Tibial artery (tissue), 4 donors: Measurements from ENCODE around the gene ZBTB45.
A peak's percentile ranks its signal among the peaks of the same experiment; 100 is the strongest.
"Not testable (repeated sequence)": the region's sequence is repeated elsewhere in the genome, so short reads cannot be mapped to it uniquely, and the experiment has no call there.

ENCODE experiments used
- DNase-seq, 2 donors: peaks; one replicate each; pipeline ENCODE4 v3.0.0-alpha.2; 2019
- H3K27ac ChIP-seq, 2 donors: fragments of 200-600 bp; sonication (generic) in 1 of 2; 1 replicate in 1 of 2; 2 replicates in 1 of 2; pipeline ENCODE4 v1.5.1; 2018 to 2019; ENCODE audit warnings: mild to moderate bottlenecking in 1 of 2
- H3K27me3 ChIP-seq, 2 donors: fragments of 200-600 bp; sonication (generic) in 1 of 2; one replicate each; pipeline versions ENCODE4 v1.5.1 to v1.6.0; 2016 to 2019
- H3K36me3 ChIP-seq, 3 donors: fragments of 200-600 bp; sonication (generic) in 2 of 3; one replicate each; pipeline ENCODE4 v1.5.1; 2016 to 2019; ENCODE audit warnings: mild to moderate bottlenecking in 2 of 3
- H3K4me1 ChIP-seq, 4 donors: fragments of 200-600 bp; sonication (generic) in 2 of 4; 1 replicate in 3 of 4; 2 replicates in 1 of 4; pipeline ENCODE4 v1.5.1; 2016 to 2019
- H3K4me3 ChIP-seq, 2 donors: fragments of 200-600 bp; sonication (generic) in 1 of 2; 1 replicate in 1 of 2; 2 replicates in 1 of 2; pipeline ENCODE4 v1.5.1; 2018 to 2019; ENCODE audit warnings: mild to moderate bottlenecking in 2 of 2
- H3K9me3 ChIP-seq, 3 donors: fragments of 200-600 bp; sonication (generic) in 1 of 3; one replicate each; pipeline ENCODE4 v1.5.1; 2016 to 2019
- CTCF ChIP-seq, 2 experiments: fragments of 200-600 bp in 1 of 2; fragments of 450-650 bp in 1 of 2; IDR thresholded peaks; one replicate each; pipeline ENCODE4 v1.5.1; 2017 to 2019; ENCODE audit warnings: antibody characterized with exemption in 2 of 2, mild to moderate bottlenecking in 1 of 2, moderate library complexity in 1 of 2
- intact Hi-C: fragments of 100-400 bp; cut with DNase I; formaldehyde crosslinking; loops from one replicate; pipeline ENCODE4 v1.15.0; 2023; ENCODE audit warnings: low total_unique reads

The ZBTB45 gene

GRCh38 chr19:58545286-58546018 is 25.8 kb upstream of the ZBTB45 start:
- Histone ChIP-seq H3K4me1 (peaks cover 4 to 35% (median 28%) of the 10 kb centered on the region in 4 donors), H3K27ac (peak overlapping the region; percentile 94 to 95), H3K36me3 (peaks cover 35 to 45% (median 43%) of the 10 kb centered on the region in 3 donors), H3K27me3 (no peaks in the 10 kb centered on the region), H3K9me3 (no peaks in the 10 kb centered on the region), H3K4me3 (peak overlapping the region; percentile 80 to 96)
- DNase-seq = no peak
- intact Hi-C loops = no loop called here
- no peak for TF ChIP-seq CTCF (IDR thresholded peaks at IDR 0.05)

GRCh38 chr19:58544591-58545285 is 25.1 kb upstream of the ZBTB45 start:
- H3K36me3 ChIP-seq = peaks cover 28 to 38% (median 36%) of the 10 kb centered on the region in 3 donors
- H3K4me1 ChIP-seq = peaks cover 4 to 35% (median 28%) of the 10 kb centered on the region in 4 donors
- no peaks in the 10 kb centered on the region for H3K9me3 ChIP-seq
- intact Hi-C loops = no loop called here
- no peak for TF ChIP-seq CTCF (IDR thresholded peaks at IDR 0.05)
- peak overlapping the region; percentile 94 to 95 for H3K27ac ChIP-seq
- peaks cover 0 to under 1% of the 10 kb centered on the region in 2 donors for H3K27me3 ChIP-seq
- peak overlapping the region; percentile 80 to 96 for H3K4me3 ChIP-seq
- no peak for DNase-seq

GRCh38 chr19:58543826-58544590 is 24.4 kb upstream of the ZBTB45 start, which contains the start of gene TRIM28:
TSS of gene TRIM28 (plus strand) at chr19:58544064. CDS start at chr19:58544758, 694 bp downstream.
- Histone ChIP-seq H3K27ac (peak within 1 kb of the TSS; percentile 94 to 95), H3K4me3 (peak within 1 kb of the TSS; percentile 80 to 96), H3K36me3 (peaks cover 21 to 31% (median 28%) of the 10 kb centered on the region in 3 donors), H3K27me3 (peaks cover 0 to 7% of the 10 kb centered on the region in 2 donors), H3K4me1 (peaks cover 4 to 35% (median 28%) of the 10 kb centered on the region in 4 donors), H3K9me3 (no peaks in the 10 kb centered on the region)
- peak in 1 of 2 experiments; percentile 14 for TF ChIP-seq CTCF (IDR thresholded peaks at IDR 0.05)
- intact Hi-C loops = no loop called here
- peak; percentile 98 to 99 for DNase-seq

- Histone ChIP-seq H3K4me1 (peaks cover 4 to 45% (median 31%) of the 10 kb centered on the region in 4 donors), H3K27me3 (peaks cover 0 to 18% of the 10 kb centered on the region in 2 donors), H3K4me3 (peak overlapping the region; percentile 80 to 96), H3K36me3 (peaks cover 9 to 19% (median 16%) of the 10 kb centered on the region in 3 donors), H3K27ac (peak overlapping the region; percentile 94 to 95)
- intact Hi-C loops, DNase-seq, H3K9me3 ChIP-seq: not testable (repeated sequence)
Measured at GRCh38 chr19:58542641-58543372, 23.2 kb upstream of the ZBTB45 start.

- H3K4me1 ChIP-seq = peaks cover 0 to 17% (median 8%) of the 10 kb centered on the region in 4 donors
- intact Hi-C loops, H3K4me3 ChIP-seq, H3K27ac ChIP-seq, H3K9me3 ChIP-seq, DNase-seq, H3K36me3 ChIP-seq: not testable (repeated sequence)
- peaks cover 0 to 38% of the 10 kb centered on the region in 2 donors for H3K27me3 ChIP-seq
Measured at GRCh38 chr19:58539169-58539559, 19.6 kb upstream of the ZBTB45 start.
